Mesenchymal stem cell (in vitro differentiated cells and primary cell): ENCODE measurements around the gene PIP4K2A.

Source experiments
- DNase-seq: peaks from one replicate; pipeline ENCODE4 v3.0.0-alpha.2; 2013
- H2AFZ ChIP-seq: one replicate; pipeline ENCODE4 v1.6.1; 2013; ENCODE audit warnings: low read depth, mild to moderate bottlenecking, control low read depth, inconsistent platforms, low read length, moderate library complexity
- H2AK5ac ChIP-seq: 2 replicates; pipeline ENCODE4 v1.6.1; 2013; ENCODE audit warnings: low read length, moderate library complexity, mild to moderate bottlenecking, inconsistent platforms; ENCODE audit not compliant: severe bottlenecking
- H2BK120ac ChIP-seq: one replicate; pipeline ENCODE4 v1.6.1; 2013; ENCODE audit warnings: low read depth, mild to moderate bottlenecking, inconsistent platforms, low read length, moderate library complexity
- H2BK12ac ChIP-seq, 2 experiments: one replicate each; pipeline ENCODE4 v1.6.1; 2013; ENCODE audit warnings: inconsistent platforms in 2 of 2, low read length in 2 of 2, mild to moderate bottlenecking in 2 of 2, moderate library complexity in 2 of 2, control low read depth in 1 of 2
- H2BK15ac ChIP-seq: one replicate; pipeline ENCODE4 v1.6.1; 2013; ENCODE audit warnings: mild to moderate bottlenecking, low read depth, inconsistent platforms; ENCODE audit not compliant: poor library complexity, severe bottlenecking
- H2BK5ac ChIP-seq: 2 replicates; pipeline ENCODE4 v1.6.1; 2013; ENCODE audit warnings: low read depth, mild to moderate bottlenecking, low read length, control low read depth, inconsistent platforms; ENCODE audit not compliant: poor library complexity, severe bottlenecking
- H3K14ac ChIP-seq, 2 experiments: one replicate each; pipeline ENCODE4 v1.6.1; 2013; ENCODE audit warnings: inconsistent platforms in 2 of 2, low read length in 2 of 2, control low read depth in 1 of 2, mild to moderate bottlenecking in 1 of 2, moderate library complexity in 1 of 2
- H3K18ac ChIP-seq, 2 experiments: one replicate each; pipeline ENCODE4 v1.6.1; 2013; ENCODE audit warnings: inconsistent platforms in 2 of 2, low read length in 2 of 2, control low read depth in 1 of 2, low read depth in 1 of 2, mild to moderate bottlenecking in 1 of 2
- H3K23ac ChIP-seq, 2 experiments: one replicate each; pipeline ENCODE4 v1.6.1; 2013; ENCODE audit warnings: inconsistent platforms in 2 of 2, low read length in 2 of 2, mild to moderate bottlenecking in 2 of 2, moderate library complexity in 2 of 2, control low read depth in 1 of 2
- H3K27ac ChIP-seq: 2 replicates; pipeline ENCODE4 v1.5.1; 2013; ENCODE audit warnings: mild to moderate bottlenecking, moderate library complexity, low read length, control low read depth, inconsistent platforms; ENCODE audit not compliant: poor library complexity, severe bottlenecking
- H3K27me3 ChIP-seq, 2 experiments: 2 replicates each; pipeline versions ENCODE4 v1.6.1 to v1.7.0; 2013; ENCODE audit warnings: low read length in 2 of 2, mild to moderate bottlenecking in 2 of 2, moderate library complexity in 2 of 2, control low read depth in 1 of 2, inconsistent platforms in 1 of 2; ENCODE audit not compliant: control insufficient read depth in 1 of 2, insufficient read depth in 1 of 2
- H3K36me3 ChIP-seq, 2 experiments: 2 replicates each; pipeline versions ENCODE4 v1.6.1 to v1.7.0; 2013; ENCODE audit warnings: low read length in 2 of 2, control low read depth in 1 of 2, inconsistent platforms in 1 of 2, low read depth in 1 of 2, mild to moderate bottlenecking in 1 of 2; ENCODE audit not compliant: insufficient read depth in 2 of 2, control insufficient read depth in 1 of 2
- H3K4ac ChIP-seq, 2 experiments: one replicate each; pipeline ENCODE4 v1.6.1; 2013; ENCODE audit warnings: inconsistent platforms in 2 of 2, low read length in 2 of 2, mild to moderate bottlenecking in 2 of 2, moderate library complexity in 2 of 2, control low read depth in 1 of 2, low read depth in 1 of 2
- H3K4me1 ChIP-seq: 2 replicates; pipeline ENCODE4 v1.6.1; 2013; ENCODE audit warnings: low read depth, low read length, control low read depth; ENCODE audit not compliant: control insufficient read depth, insufficient read depth
- H3K4me2 ChIP-seq: 2 replicates; pipeline ENCODE4 v1.6.1; 2013; ENCODE audit warnings: low read length, mild to moderate bottlenecking, inconsistent platforms; ENCODE audit not compliant: poor library complexity, severe bottlenecking
- H3K4me3 ChIP-seq, 2 experiments: 2 replicates each; pipeline versions ENCODE4 v1.5.1 to v1.7.0; 2013; ENCODE audit warnings: low read length in 2 of 2, mild to moderate bottlenecking in 2 of 2, control low read depth in 1 of 2, low read depth in 1 of 2; ENCODE audit not compliant: insufficient read depth in 1 of 2
- H3K79me1 ChIP-seq: replicated peaks from 2 replicates; pipeline ENCODE4 v1.6.1; 2013; ENCODE audit warnings: mild to moderate bottlenecking, control low read depth, low read length, inconsistent platforms; ENCODE audit not compliant: poor library complexity, severe bottlenecking
- H3K9ac ChIP-seq: 2 replicates; pipeline ENCODE4 v1.7.0; 2013; ENCODE audit warnings: mild to moderate bottlenecking, low read length, moderate library complexity
- H3K9me3 ChIP-seq: 2 replicates; pipeline ENCODE4 v1.7.0; 2013; ENCODE audit warnings: mild to moderate bottlenecking, low read length; ENCODE audit not compliant: control insufficient read depth
- H4K8ac ChIP-seq: one replicate; pipeline ENCODE4 v1.6.1; 2013; ENCODE audit warnings: inconsistent platforms, mild to moderate bottlenecking, low read length, moderate library complexity
- H4K91ac ChIP-seq: one replicate; pipeline ENCODE4 v1.6.1; 2013; ENCODE audit warnings: mild to moderate bottlenecking, low read length, inconsistent platforms
- WGBS: methylation state at CpG from one replicate; pipeline ENCODE4 v1.1.7; 2013; ENCODE audit warnings: mixed read lengths; 5-methylcytosine and 5-hydroxymethylcytosine counted together

Gene PIP4K2A

GRCh38 chr10:22495396-22495795 lies 219.0 kb downstream of the PIP4K2A start:
- H4K91ac ChIP-seq = no peak overlapping the region
- no peaks in the 10 kb centered on the region for H3K9me3 ChIP-seq
- no peak overlapping the region for H2AK5ac ChIP-seq
- no peak for DNase-seq
- H3K18ac ChIP-seq = no peak overlapping the region
- no peaks in the 10 kb centered on the region for H3K4me1 ChIP-seq
- H3K9ac ChIP-seq = no peak overlapping the region
- H2AFZ ChIP-seq = no peak overlapping the region
- H3K14ac ChIP-seq = no peak overlapping the region
- H4K8ac ChIP-seq = no peak overlapping the region
- H3K4me2 ChIP-seq = no peak overlapping the region
- H2BK15ac ChIP-seq = no peak overlapping the region
- H3K4ac ChIP-seq = no peak overlapping the region
- H3K4me3 ChIP-seq = no peak overlapping the region
- no peak overlapping the region for H3K27ac ChIP-seq
- H3K27me3 ChIP-seq = peaks cover 45 to 52% of the 10 kb centered on the region in 2 experiments
- H2BK5ac ChIP-seq = no peak overlapping the region
- H2BK12ac ChIP-seq = no peak overlapping the region
- 91% methylated on average over 3 of the region's 3 CpGs for WGBS
- no peaks in the 10 kb centered on the region for H3K36me3 ChIP-seq
- no peaks in the 10 kb centered on the region for H3K79me1 ChIP-seq
- H3K23ac ChIP-seq = no peak overlapping the region
- H2BK120ac ChIP-seq = no peak overlapping the region

- Histone ChIP-seq H3K9me3 (no peaks in the 10 kb centered on the region), H3K4me1 (no peaks in the 10 kb centered on the region), H2BK5ac (no peak overlapping the region), H3K9ac (no peak overlapping the region), H3K36me3 (no peaks in the 10 kb centered on the region), H3K23ac (no peak overlapping the region), H3K4me2 (no peak overlapping the region), H2BK15ac (no peak overlapping the region), H4K91ac (no peak overlapping the region), H4K8ac (no peak overlapping the region), H3K79me1 (no peaks in the 10 kb centered on the region), H2BK120ac (no peak overlapping the region), H2AFZ (no peak overlapping the region), H3K27me3 (peaks cover 38 to 45% of the 10 kb centered on the region in 2 experiments), H3K18ac (no peak overlapping the region), H3K4ac (no peak overlapping the region), H3K14ac (no peak overlapping the region), H3K4me3 (no peak overlapping the region), H2BK12ac (no peak overlapping the region), H2AK5ac (no peak overlapping the region), H3K27ac (no peak overlapping the region)
- 68% methylated on average over 2 of the region's 3 CpGs for WGBS
- no peak for DNase-seq
Observed at GRCh38 chr10:22494007-22494406, 220.4 kb downstream of the PIP4K2A start.

- H2BK5ac ChIP-seq = no peak overlapping the region
- WGBS = 91% methylated on average over 2 of the region's 2 CpGs
Observed at GRCh38 chr10:22491931-22492615, 222.3 kb downstream of the PIP4K2A start.

GRCh38 chr10:22491480-22491879 lies 222.9 kb downstream of the PIP4K2A start:
- no peak overlapping the region for H3K4me3 ChIP-seq
- DNase-seq = no peak
- no peak overlapping the region for H4K91ac ChIP-seq
- no peak overlapping the region for H3K4ac ChIP-seq
- H3K79me1 ChIP-seq = no peaks in the 10 kb centered on the region
- no peaks in the 10 kb centered on the region for H3K4me1 ChIP-seq
- no peak overlapping the region for H3K27ac ChIP-seq
- WGBS = 93% methylated on average over 2 of the region's 3 CpGs
- H3K36me3 ChIP-seq = no peaks in the 10 kb centered on the region
- no peak overlapping the region for H2AK5ac ChIP-seq
- no peak overlapping the region for H2BK120ac ChIP-seq
- peaks cover 24 to 25% of the 10 kb centered on the region in 2 experiments for H3K27me3 ChIP-seq
- H3K14ac ChIP-seq = no peak overlapping the region
- H3K18ac ChIP-seq = no peak overlapping the region
- no peak overlapping the region for H3K23ac ChIP-seq
- no peaks in the 10 kb centered on the region for H3K9me3 ChIP-seq
- no peak overlapping the region for H2AFZ ChIP-seq
- no peak overlapping the region for H4K8ac ChIP-seq
- no peak overlapping the region for H3K4me2 ChIP-seq
- H3K9ac ChIP-seq = no peak overlapping the region
- H2BK15ac ChIP-seq = no peak overlapping the region
- no peak overlapping the region for H2BK12ac ChIP-seq
- H2BK5ac ChIP-seq = no peak overlapping the region

More at GRCh38 chr10:22491931-22492615, 222.3 kb downstream of the PIP4K2A start:
- H3K79me1 ChIP-seq = no peaks in the 10 kb centered on the region
- no peak overlapping the region for H2AFZ ChIP-seq
- no peak overlapping the region for H3K4me3 ChIP-seq
- no peak overlapping the region for H2AK5ac ChIP-seq
- H4K91ac ChIP-seq = no peak overlapping the region
- H3K4ac ChIP-seq = peak overlapping the region in 1 of 2 experiments; percentile 5
- H3K9ac ChIP-seq = no peak overlapping the region
- no peak overlapping the region for H2BK120ac ChIP-seq
- H3K23ac ChIP-seq = peak overlapping the region in 1 of 2 experiments; percentile 5
- H3K36me3 ChIP-seq = no peaks in the 10 kb centered on the region
- no peak overlapping the region for H3K27ac ChIP-seq
- no peak for DNase-seq
- H3K4me1 ChIP-seq = no peaks in the 10 kb centered on the region
- H2BK12ac ChIP-seq = no peak overlapping the region
- peaks cover 24 to 28% of the 10 kb centered on the region in 2 experiments for H3K27me3 ChIP-seq
- no peak overlapping the region for H4K8ac ChIP-seq
- no peak overlapping the region for H3K18ac ChIP-seq
- H3K9me3 ChIP-seq = no peaks in the 10 kb centered on the region
- no peak overlapping the region for H2BK15ac ChIP-seq
- H3K4me2 ChIP-seq = no peak overlapping the region
- no peak overlapping the region for H3K14ac ChIP-seq
